ENCODE results near the gene SLC39A11. TPM values are rescaled to one million over a fixed set of nuclear protein-coding genes. Genes with fewer than 3 reads are reported as not detected.

The SLC39A11 gene
- total RNA-seq, 1 donor from 2014 or later, result 26.0 TPM

DNA sequence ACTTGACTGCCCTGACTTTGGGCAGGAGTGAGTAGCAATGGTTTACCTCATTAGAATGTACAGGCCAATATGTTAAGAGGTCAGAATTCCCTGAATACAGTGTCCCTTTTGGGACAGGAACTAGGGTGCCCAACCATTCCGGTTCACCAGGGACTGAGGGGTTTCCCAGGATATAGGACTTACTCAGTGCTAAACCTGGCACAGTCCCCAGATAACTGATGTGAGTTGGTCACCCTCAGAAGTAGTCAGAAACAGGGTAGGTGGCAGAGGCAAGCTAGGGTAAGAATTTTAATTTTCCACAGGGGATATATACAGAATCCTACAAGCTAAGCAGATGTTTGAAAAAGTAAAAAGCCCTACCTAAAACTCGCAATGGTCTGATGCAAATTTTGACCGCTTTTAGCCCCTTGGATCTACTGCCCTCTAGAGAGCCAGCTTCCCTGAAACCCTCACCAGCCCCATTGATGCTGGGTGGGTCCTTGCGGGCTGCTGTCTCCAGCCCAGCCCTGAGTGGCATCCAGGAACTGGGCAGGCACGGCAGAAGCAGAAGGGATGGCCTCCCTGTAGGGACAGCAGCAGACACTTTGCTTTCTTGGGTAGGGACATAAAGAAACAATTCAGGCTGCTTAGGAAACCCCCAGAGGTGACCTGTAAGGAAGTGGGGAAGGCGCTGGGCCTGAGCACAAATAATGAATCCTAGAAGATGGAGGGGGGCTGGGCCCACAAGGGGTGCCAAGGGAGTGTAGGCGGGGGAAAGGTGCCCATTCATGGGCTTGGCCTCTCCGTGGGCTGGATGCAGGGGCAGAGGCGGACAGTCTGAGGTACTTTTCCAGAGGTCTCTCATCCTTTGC is 434.8 kb downstream of the SLC39A11 start:
- TF ChIP-seq, protein P1, sequence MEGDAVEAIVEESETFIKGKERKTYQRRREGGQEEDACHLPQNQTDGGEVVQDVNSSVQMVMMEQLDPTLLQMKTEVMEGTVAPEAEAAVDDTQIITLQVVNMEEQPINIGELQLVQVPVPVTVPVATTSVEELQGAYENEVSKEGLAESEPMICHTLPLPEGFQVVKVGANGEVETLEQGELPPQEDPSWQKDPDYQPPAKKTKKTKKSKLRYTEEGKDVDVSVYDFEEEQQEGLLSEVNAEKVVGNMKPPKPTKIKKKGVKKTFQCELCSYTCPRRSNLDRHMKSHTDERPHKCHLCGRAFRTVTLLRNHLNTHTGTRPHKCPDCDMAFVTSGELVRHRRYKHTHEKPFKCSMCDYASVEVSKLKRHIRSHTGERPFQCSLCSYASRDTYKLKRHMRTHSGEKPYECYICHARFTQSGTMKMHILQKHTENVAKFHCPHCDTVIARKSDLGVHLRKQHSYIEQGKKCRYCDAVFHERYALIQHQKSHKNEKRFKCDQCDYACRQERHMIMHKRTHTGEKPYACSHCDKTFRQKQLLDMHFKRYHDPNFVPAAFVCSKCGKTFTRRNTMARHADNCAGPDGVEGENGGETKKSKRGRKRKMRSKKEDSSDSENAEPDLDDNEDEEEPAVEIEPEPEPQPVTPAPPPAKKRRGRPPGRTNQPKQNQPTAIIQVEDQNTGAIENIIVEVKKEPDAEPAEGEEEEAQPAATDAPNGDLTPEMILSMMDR (IDR thresholded peaks at IDR 0.05; ENCODE audit: unreplicated experiment), result no peak
- Mint-ChIP-seq H3K27ac (no peak overlapping the region), H3K9me3 (no peaks in the 10 kb centered on the region), H3K4me3 (no peak overlapping the region), H3K27me3 (ENCODE audit: low read depth) (no peaks in the 10 kb centered on the region), H3K36me3 (no peaks in the 10 kb centered on the region), H3K4me1 (peaks cover 21% of the 10 kb centered on the region)
- DNase-seq (ENCODE audit: low spot score in 2 of 2, unreplicated experiment in 2 of 2), result no peak

DNA sequence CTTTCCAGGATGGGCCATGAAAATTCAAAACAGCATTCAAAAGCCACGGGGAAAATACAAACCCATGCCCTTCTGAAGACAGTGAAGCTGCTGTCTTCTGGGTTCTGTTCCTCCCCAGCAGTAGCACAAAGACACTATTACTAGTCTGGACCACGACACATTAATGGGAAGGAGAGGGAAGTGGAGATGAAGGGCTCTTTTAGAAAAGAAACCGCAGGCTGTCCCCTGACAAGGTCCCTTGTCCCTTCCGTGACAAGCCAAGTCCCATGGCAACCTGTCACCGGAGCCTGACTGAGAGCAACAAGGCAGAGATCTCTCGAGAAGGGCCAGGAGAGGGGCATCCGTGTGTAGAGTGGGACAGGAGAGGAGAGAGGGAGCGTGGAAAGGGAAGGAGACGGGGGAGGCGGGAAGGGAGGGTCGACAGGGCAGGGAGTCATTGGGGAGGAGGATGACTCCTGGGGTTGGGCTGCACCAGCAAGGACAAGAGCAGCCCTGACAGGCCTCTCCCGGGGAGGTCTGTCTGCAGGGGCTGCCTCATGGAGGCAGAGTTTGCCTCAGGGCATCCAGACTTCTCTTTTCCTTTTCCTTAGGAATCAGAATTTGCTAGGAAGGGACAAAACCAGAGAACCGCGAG is 436.2 kb downstream of the SLC39A11 start:
- TF ChIP-seq, protein P1 (IDR thresholded peaks at IDR 0.05; ENCODE audit: unreplicated experiment), result no peak
- no peak overlapping the region for H3K4me3 Mint-ChIP-seq
- H3K36me3 Mint-ChIP-seq, result no peaks in the 10 kb centered on the region
- no peaks in the 10 kb centered on the region for H3K27me3 Mint-ChIP-seq (ENCODE audit: low read depth)
- no peak overlapping the region for H3K27ac Mint-ChIP-seq
- no peaks in the 10 kb centered on the region for H3K9me3 Mint-ChIP-seq
- no peak for DNase-seq (ENCODE audit: low spot score in 2 of 2, unreplicated experiment in 2 of 2)
- H3K4me1 Mint-ChIP-seq, result peaks cover 11% of the 10 kb centered on the region

DNA sequence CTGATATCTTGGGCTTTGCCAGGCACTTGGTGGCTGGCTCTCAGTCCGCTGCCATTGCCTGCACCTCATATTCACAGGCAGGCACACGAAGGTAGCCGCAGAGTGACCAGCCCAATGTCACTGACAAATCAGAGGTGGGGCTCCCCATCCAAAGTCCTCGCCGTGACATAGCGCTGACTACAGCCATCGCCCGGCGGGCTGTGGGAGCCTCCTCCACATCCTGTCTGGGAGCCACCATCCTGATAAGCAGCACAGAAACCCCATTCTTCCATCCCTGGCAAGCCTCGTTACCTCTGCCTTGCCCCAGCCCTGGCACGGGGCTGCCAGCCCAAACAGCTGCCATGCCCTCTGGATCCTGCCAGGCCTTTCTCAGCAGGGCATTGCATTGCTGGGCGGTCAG is 437.8 kb downstream of the SLC39A11 start:
- TF ChIP-seq, protein P1 (IDR thresholded peaks at IDR 0.05; ENCODE audit: unreplicated experiment), result no peak
- no peaks in the 10 kb centered on the region for H3K27me3 Mint-ChIP-seq (ENCODE audit: low read depth)
- H3K36me3 Mint-ChIP-seq, result no peaks in the 10 kb centered on the region
- H3K4me3 Mint-ChIP-seq, result no peak overlapping the region
- no peak overlapping the region for H3K27ac Mint-ChIP-seq
- H3K9me3 Mint-ChIP-seq, result no peaks in the 10 kb centered on the region
- no peak for DNase-seq (ENCODE audit: low spot score in 2 of 2, unreplicated experiment in 2 of 2)
- H3K4me1 Mint-ChIP-seq, result peaks cover 8% of the 10 kb centered on the region

DNA sequence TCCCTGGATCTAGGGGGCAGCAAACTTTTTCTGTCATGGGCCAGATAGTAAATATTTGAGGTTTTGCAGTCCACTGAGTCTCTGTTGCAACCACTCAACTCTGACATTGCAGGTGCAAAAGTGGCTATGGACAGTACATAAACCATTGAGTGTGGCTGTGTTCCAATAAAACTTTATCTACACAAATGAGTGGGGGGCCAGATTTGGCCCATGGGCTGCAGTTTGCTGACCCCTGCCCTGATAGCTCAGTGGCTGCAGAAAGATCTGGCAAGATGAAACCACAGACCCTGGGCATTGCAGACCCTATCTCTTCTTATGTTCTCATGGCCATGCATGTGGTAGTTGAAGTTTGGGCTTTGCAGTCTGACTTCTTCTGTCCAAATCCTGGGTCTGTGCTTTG is 440.5 kb downstream of the SLC39A11 start:
- no peaks in the 10 kb centered on the region for H3K36me3 Mint-ChIP-seq
- H3K4me3 Mint-ChIP-seq, result no peak overlapping the region
- no peaks in the 10 kb centered on the region for H3K9me3 Mint-ChIP-seq

DNA sequence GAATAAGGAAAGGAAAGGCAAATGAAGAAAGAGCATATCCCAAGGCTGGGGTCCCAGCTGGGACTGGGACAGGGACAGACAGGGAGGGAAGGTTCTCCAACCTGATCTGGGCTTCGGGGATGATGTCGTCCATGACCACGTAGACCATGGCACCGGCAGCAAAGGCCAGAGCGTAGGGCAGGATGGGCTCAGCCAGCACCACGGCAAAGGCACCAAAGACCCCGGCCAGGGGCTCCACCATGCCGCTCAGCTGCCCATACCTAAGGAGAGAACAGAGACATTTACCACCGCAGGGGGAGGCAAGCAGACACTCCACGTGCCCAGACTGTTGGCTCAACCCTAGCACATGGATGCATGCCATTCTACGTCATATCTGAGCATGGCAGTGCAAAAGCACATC is 443.8 kb downstream of the SLC39A11 start:
- Mint-ChIP-seq H3K4me1 (no peaks in the 10 kb centered on the region), H3K27ac (no peak overlapping the region), H3K36me3 (no peaks in the 10 kb centered on the region), H3K27me3 (ENCODE audit: low read depth) (no peaks in the 10 kb centered on the region), H3K4me3 (no peak overlapping the region), H3K9me3 (no peaks in the 10 kb centered on the region)
- no peak for DNase-seq (ENCODE audit: low spot score in 2 of 2, unreplicated experiment in 2 of 2)
- TF ChIP-seq, protein P1 (IDR thresholded peaks at IDR 0.05; ENCODE audit: unreplicated experiment), result no peak

More for the DNA sequence above, 440.5 kb downstream of the SLC39A11 start:
- H3K4me1 Mint-ChIP-seq, result peaks cover 8% of the 10 kb centered on the region
- H3K27me3 Mint-ChIP-seq (ENCODE audit: low read depth), result no peaks in the 10 kb centered on the region
- no peak for DNase-seq (ENCODE audit: low spot score in 2 of 2, unreplicated experiment in 2 of 2)
- TF ChIP-seq, protein P1 (IDR thresholded peaks at IDR 0.05; ENCODE audit: unreplicated experiment), result no peak
- no peak overlapping the region for H3K27ac Mint-ChIP-seq
